22Rv1 (cell line): Measurements from ENCODE around the gene CBX5.

ENCODE experiments used
- CTCF ChIP-seq: fragments of 450-650 bp; IDR thresholded peaks from 2 replicates; pipeline ENCODE4 v1.5.1; 2017; ENCODE audit warnings: mild to moderate bottlenecking
- ZFX ChIP-seq: fragments of 450-650 bp; IDR thresholded peaks from 2 replicates; pipeline ENCODE4 v1.6.1; 2017; ENCODE audit warnings: antibody characterized with exemption, borderline replicate concordance

- TF ChIP-seq CTCF (no peak), ZFX (no peak)
Measured at GRCh38 chr12:54276368-54276767, 3.6 kb downstream of the CBX5 start.
